IPS-NIHi11 (cell line): ENCODE results near the gene PLXNA1.

Experiments used
- DNase-seq: peaks from one replicate; pipeline ENCODE4 v3.0.0; 2012; ENCODE audit warnings: mixed read lengths, low spot score

PLXNA1 gene

DNA sequence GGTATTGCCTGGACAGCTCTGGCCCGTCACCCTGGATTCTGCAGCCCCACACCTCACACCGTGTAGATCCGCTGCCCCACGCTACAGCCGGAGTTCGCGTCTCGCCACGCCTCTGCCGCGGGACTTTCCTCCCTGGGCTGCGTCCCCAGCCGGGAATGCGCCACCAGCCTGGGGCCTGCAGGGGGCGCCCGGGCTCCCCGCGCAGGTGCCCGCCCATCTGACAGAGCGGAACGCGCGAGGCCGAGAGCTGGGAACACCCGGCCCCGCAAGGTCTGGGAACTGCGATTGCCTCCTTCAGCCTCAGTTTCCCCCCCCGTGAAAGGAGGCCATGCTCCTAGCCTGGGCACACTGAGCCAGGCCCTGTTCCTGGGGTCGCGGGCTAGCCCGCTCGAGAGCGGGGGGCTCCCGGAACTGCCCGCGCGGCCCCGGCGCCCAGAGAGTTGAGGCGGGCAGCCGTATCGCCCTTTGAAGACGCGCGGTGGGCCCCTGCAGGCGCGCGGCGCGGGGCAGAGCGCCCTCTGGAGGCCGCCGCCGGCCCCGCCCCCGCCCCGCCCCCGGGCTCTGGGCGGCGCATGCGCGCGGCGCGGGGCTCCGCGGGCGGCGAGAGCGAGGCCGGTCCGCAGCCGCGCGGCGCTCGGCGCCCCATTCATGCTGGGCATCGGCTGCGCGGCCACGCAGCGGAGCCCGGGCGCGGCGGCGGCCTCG, at the start of gene PLXNA1:
Gene PLXNA1 (plus strand): TSS at position 645 of the 705 bp plus-strand sequence. CDS start 5,479 bp downstream, outside the sequence.
- DNase-seq: peak; percentile 96

DNA sequence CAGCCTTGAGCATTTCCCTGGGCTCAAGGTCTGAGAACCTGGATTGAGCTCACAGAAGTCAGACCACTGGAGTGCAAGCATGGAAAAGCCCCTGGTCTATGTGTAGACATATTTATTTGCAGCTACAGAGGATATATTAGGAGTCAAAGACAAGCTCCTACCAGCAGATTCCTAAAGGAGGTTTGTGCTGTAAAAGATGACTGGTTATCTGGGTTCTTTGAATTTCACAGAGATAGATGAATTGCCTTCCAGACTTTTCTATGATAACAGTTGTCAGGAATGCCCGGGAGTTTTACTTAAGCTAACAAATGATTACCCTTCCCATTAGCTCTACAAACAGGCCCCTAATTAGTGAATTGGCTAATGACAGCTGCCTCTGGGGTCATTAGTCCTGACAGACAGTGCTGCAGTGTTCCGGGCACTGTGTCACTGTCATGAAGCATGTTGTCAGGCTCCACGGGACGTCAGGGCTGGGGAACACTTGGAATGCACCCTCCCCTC, 48.8 kb upstream of the PLXNA1 start:
- no peak for DNase-seq

DNA sequence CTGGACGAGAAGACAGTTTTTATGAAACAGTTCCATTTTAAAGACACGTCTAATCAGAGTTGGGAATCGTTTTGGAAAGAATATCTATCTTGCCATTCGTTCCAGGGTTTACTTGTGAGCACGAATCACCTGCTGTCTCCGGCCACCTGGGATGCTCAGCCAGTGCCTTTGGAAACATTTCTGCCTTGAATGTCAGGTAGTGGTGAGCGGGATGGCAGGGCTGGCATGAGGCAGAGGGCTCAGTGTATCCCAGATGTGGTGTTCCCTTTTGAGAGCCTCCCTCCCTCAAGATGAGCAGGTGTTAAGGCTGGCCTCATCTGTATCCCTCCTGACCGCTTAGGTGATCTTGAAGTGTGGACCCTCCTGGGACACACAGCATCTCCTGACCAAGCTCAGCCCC, 47.9 kb upstream of the PLXNA1 start:
- no peak for DNase-seq

DNA sequence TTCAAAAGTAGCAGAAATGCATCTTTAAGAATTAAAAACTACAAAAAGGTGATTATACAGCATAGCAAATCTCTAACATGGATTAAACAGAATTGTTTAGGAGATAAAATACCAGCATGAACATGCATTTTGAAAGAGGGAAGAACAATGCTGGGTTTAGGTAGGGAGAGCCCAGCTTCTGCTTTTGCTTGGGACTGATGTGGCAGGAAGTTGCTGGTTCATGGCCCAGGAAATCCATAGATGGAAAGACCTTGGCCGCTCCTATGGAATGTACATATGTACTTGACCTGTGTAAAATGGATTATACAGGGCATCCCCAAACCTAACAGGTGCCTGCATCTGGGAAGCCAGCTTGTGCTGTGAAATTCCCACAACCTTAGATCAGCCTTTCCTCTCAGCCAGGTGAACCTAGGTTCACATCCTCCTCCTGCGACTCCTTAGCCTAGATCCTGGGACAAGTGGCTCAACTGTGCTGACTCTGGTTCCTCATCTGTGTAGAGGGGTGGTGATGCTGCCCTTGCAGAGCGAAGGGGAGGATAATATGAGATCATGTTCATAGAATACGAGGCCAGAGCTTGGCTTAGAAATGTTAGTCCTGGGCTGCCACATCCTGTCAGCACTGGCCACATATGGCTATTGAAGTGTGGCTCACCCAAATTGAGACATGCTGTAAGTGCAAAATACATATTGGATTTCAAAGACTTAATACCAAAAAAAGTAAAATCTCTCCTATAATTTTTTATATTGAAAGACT, 47.0 kb upstream of the PLXNA1 start:
- no peak for DNase-seq

DNA sequence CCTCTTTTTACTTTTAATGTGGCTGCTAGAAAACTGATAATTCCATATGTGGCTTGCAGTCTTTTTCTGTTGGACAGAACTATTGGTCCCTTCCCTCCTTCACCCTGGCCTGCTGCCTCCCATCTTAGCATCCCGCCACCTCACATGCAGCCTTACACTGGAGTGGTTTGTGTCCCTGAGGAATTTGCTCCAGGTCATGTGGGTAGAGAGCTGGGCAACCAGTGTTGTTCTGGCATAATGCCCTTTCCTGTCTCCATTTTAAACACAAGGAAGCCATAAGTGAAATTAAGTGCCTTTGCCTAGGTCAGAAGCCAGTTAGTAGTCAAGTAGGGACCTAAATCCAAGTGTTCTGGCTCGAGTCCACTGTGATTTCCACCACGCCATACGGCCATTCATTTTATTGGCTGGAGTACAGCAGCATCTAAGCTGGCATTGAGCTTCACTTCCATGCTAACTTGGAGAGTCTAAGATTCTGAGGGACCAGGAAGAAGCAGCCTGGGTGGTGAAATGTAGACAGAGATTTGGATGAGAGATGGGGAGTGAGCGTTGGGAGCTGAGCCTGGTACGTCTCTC, 46.0 kb upstream of the PLXNA1 start:
- no peak for DNase-seq

DNA sequence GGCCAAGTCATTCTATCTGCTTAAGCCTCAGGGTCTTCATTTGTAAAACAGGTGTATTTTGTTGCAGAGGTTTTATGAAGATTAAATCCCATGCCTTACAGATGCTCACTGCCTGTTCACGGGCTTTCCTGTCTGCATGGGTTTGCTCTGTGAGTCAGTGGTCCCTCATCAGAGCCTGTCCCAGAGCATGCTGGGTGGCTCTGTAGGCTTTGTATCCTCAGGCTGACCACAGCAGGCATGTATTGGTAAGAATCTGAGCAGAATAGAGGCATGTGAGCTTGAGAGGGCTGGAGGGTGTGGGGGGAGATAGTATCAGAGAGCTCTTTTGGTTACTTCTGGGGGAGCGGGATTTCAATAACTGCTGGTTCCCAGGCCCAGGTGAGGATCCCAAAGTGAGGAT, 45.4 kb upstream of the PLXNA1 start:
- DNase-seq: no peak

DNA sequence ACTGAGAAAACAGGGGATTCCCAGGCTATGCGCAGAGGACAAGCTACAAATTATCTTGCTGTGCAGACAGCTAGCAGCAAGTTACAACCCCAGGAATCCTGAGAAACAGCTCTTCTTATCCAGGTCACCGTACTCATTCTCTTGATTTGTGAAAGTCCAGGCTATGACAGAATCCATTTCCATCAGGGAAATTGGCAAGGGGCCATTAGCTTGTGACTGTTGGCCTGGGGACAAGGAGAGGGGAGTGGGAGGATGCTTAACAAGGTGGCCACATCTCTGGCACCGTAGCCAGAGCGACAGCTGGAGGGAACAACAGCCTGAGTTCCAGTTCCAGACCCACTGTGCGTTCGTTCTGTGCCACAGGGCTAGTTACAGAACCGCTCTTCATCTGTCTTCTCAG, 44.9 kb upstream of the PLXNA1 start:
- DNase-seq: no peak

DNA sequence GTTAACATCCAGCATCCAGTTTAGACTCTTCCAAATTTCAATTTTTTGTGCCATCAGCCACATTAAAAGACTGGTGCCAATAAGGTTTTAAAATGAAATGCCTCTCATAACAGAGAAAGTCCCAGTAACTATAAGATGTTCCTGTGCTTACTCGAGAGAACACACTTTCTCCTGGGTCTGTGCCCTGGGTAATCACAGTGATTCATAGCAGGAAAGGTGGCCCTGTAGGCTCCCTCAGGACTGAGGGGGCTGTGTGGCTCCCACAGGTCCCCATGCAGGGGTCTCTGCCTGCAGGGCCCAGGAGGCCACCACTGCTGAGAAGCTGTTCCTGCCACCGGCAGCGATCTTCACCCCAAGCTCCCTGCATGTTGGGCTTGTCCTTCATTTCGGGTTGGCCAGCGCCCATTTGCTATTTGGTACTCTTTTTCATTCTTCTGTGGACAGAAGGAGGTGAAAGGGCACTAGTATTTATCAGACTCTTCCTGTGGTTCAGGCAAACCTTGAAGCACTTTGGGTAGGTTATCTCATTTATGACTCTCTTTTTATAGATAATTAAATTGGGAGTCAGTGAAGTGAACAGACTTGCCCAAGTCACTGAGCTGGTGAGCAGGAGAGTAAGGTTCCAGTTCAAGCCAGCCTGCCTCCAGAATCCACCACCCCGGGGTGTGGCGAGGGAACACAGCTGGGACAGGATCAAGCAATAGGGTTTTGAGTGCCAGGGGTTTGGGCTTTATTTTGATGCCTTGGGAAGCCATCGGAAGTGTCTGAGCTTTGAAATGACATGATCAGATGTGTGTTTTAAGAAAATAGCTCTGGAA, 44.2 kb upstream of the PLXNA1 start:
- no peak for DNase-seq

DNA sequence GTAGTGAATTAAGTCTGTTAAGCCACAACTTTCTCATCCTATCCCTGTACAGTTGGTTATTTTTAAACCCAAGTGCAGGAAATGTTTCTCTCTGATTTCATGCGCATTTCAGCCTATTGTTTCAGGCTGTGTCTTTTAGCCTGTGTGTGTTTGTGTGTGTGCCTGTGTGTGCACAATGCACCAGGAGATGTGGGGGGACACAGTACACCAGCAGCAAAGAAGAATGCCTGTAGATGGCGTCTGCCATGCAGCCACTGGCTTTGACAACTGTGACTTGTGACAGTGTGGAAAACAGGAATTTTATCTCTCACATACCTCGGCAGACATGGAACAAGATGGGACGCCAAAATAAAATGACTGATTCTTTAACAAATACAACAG, 43.6 kb upstream of the PLXNA1 start:
- DNase-seq: no peak

DNA sequence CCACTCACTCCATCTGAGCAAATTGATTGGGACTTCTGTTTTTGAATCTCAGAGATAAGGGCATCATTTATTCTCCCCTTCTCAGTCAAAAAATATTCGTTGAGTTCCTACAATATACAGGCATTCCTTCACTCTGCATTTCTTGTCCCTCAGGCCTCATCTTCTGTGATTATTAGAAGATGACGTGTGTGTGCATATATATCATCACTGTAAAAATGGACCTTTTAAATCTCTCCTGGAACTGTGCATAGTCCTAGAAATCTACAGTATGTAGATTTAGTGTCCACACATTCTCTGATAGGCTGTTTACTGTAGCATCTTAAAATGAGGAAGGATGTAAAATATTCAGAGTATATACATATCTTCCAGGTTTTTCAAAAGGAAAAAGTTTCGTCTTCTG, 43.2 kb upstream of the PLXNA1 start:
- no peak for DNase-seq

DNA sequence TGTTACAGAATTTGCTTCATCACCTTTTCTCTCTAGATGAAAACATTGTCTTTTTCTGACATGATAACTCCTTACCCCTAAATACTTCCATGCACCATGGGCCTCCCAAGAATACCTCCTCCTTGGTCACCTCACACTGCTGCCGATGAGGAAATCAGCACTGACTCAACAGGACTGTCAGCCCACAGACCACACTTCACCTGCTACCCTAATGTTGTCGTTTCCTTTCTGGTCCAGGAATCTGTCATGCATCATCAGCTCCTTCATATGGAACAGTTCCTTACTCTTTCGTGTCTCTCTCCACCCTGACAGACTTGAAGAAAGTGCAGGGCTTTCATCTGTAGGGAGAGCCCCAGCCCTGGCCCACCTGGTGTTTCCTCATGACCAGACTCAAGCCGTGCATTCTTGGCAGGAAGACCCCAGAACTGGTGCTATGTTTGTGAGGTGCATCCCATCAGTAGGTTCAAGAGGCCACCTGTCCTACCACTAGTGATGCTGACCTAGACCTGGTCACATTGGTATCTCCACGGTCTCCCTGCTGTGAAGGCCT, 41.1 kb upstream of the PLXNA1 start:
- no peak for DNase-seq

DNA sequence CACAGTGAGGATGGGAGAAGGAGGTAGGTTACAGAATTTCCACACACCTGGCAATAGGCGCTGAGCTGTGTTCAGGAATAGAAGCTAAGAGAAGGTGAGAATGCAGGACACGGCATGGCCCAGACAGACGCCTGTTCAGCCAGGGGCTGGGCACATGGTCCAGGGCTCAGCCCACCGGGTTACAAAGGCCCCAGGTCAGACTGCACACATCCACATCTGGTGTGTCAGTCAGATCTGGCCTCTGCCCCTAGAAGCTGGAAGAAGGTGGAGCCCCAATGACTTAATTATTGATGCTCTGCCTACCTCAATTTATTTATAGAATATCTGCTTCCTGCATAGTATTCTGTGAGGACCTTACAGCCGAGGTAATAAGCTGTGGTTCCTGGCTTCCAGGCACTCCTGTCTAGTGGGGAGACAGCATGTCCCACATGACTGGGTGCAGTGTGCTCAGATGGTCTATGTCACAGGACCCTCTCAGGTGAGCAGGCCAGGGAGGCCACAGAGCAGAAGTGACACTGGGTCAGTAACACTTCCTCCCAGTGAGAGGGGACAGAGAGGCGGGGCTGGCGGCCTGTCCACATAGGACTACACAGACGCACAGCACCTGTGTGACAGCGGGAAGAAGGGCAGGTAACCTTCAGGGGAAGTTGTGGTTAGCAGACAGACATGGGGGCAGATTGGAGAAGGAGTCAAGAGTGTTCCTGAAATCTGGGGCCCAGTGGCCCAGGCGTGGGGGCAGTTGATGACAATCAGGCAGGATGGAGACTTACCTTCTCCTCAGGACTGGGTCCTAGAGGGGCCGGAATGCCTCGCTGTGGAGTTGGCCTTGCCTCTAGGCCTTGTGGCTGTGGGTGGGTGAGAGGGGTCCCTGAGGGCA, 38.6 kb upstream of the PLXNA1 start:
- DNase-seq: no peak

DNA sequence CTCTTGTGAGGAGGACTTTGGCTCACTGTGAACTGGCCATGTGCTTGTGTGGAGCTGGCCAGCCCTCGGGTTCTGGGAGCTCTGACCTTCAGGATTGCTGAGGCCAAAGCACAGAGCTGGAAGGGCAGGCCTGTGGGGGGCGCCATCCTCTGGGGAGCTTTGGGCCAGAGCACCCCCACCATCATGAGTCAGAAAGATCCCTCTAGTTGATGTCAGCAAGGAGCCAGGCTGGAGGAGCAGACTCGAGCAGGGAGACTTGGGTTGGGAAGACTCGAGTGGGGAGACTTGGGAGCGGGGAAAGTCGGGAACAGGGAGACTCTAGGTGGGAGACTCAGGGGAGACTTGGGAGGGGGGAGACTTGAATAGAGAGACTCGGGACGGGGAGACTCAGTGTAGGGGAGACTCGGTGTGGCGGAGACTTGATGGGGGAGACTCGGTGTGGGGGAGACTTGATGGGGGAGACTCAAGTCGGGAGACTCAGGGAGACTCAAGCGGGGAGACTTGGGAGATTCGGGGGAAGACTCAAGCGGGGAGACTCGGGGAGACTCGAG, 37.7 kb upstream of the PLXNA1 start:
- peak; percentile 49 for DNase-seq

DNA sequence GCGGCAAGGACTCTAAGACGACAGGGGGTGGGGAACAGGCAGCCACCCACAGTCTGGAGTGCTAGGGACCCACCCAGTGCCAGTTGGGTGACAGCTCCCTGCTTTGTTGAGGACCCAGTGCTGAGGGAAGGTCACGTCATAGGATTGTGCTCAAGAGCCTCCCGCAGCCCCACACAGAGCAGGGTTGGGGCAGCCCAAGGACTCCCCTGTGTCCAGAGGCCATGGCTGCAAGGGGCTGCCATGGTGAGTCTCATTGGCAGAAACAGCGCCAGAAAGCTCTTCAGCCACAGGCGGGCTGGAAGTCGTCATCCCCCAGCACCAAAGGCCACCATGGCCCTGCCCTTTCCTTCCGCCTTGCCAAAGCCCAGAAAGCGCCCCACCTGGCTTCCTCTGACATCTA, 37.0 kb upstream of the PLXNA1 start:
- DNase-seq: no peak

DNA sequence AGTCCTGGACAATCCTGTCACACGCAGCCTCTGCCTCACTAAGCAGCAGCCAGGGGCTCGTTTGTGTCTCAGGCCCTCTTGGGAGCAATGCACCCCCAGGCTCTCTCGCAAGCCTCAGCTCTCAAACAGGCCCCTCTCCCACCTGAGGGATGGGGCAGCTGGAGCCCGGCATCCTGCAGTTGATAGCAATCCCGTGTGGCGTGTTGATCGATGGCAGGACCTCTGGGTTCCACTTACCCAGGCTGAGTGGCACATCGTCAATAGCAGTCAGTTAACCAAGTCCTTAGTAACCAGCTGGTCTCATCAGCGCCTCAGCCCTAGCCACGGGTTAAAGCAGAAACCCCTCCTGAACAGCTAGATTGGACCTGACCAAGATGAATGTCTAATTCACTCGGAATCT, 36.5 kb upstream of the PLXNA1 start:
- no peak for DNase-seq

DNA sequence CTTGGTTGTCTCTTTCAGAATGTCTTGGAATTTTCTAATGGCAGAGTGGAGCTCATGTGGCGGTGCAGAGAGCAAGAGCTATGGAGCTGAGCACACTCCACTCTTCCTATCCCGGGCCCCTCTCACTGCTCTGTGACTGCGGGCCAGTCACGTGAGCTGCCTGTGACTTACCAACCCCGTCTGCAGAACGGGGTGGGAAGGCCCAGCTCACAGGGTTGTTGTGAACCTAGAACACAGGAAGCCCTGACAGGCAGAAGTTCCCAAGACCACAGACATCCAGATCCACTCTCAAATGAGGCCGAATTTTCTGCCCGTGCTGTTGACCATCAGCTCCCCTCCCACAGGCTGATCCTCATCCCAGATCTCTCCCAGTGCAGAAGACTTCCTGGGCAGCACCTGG, 35.5 kb upstream of the PLXNA1 start:
- DNase-seq: no peak

DNA sequence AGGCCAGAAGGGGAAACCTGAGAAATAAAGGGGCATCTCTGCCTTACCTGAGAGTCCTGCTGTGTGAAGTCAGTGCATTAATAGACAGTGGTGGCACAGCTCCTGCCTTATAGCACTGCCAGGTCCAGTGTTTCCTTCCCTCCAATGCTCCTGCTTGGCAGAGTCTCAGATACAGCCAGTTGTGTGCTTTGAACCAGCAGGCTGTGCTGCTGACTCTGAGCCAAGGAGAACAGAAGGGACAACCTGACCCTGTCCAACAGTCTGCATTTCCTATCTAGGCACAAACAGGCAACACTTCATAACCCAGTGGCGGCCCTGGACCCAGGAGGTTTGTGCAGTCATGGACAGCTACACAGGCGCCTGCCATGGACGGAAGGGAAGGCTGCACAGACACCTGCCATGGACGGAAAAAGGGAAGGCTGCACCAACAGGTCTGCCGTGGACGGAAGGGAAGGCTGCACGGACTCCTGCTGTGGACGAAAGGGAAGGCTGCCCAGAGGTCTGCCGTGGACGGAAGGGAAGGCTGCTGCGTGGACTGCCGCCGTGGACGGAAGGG, 33.9 kb upstream of the PLXNA1 start:
- no peak for DNase-seq

DNA sequence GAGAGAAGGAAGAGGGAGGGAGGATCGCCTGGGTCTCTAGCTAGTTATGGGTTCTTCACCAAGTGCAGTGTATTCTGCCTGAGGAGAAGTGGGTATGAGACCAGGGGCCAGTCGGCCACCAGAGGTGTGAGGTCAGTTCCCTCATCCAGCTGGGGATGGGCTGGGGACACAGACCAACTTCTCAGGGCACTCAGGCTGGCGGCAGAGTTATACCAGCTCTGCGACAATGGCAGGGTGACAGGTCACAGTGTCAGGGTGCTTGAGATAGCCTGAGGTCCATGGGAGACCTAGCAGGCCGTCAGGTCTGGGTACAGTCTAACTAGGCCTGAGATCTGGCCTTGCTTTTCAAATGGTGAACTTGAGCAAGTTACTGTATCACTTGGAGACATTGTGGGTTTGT, 31.4 kb upstream of the PLXNA1 start:
- no peak for DNase-seq

DNA sequence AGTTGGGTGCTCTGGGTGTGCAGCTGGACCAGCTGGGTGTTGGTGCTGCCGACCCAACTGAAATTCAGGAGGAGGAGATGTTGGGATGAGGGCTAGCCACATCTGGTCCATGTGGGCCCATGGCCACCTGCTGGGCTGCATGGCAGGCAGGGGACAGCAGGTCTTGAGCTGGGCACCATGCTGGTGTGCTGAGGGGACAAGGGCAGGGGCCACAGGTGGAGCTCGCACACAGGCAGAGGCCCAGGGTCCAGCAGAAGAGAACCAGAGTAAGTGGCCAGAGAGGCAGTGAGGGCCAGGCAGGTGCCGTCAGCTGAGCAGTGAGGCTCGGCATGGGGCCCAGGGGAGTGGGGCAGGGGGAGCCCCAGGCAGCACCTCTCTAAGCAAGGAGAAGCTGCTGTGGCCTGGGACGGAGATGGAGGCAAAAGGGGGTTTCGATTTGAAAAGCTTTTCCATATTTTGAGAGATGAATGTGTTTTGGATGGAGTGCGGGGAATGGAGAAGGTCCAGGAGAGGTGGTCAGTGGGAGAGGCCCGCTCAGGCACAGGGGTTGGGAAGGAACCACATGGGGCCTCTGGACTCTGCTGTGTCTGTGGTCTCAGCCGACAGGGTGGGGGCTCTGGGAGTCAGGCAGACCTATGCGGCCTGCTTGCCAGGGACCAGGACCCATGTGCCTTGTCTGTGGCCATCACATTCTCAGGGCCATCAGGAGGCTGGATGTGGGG, 30.5 kb upstream of the PLXNA1 start:
- DNase-seq: no peak
